ENCODE data around the gene CRACR2A.

GRCh38 chr12:3669594-3669993 is 83.3 kb downstream of the CRACR2A start:
- TF ChIP-seq EZH2 (IDR thresholded peaks at IDR 0.05; ENCODE audit: low read length, unreplicated experiment) (no peak), CTCF (conservative IDR thresholded peaks at IDR 0.05; ENCODE audit: low read depth, low read length) (no peak)
